CD14-positive monocyte (primary cell): ENCODE results near the gene RNF128. TPM values are rescaled to one million over a fixed set of nuclear protein-coding genes. Genes with fewer than 3 reads are reported as not detected.

Experiments used
- DNase-seq, 3 donors: peaks; one replicate each; pipeline ENCODE4 v3.0.0-alpha.2; 2011 to 2022
- H2AFZ ChIP-seq: 2 replicates; pipeline ENCODE4 v1.6.0; 2012; ENCODE audit warnings: mild to moderate bottlenecking, low read depth, low read length, inconsistent platforms; ENCODE audit not compliant: insufficient read depth, poor library complexity, severe bottlenecking
- H3K27ac ChIP-seq, 2 donors: 1 replicate in 1 of 2; 2 replicates in 1 of 2; pipeline ENCODE4 v1.5.1; 2012 to 2013; ENCODE audit warnings: low read length in 2 of 2, control low read depth in 1 of 2, inconsistent platforms in 1 of 2, low read depth in 1 of 2, mild to moderate bottlenecking in 1 of 2
- H3K27me3 ChIP-seq, 2 donors: one replicate each; pipeline versions ENCODE4 v1.6.0 to v1.6.1; 2011 to 2013; ENCODE audit warnings: low read length in 2 of 2; ENCODE audit not compliant: control insufficient read depth in 2 of 2, insufficient read depth in 2 of 2
- H3K36me3 ChIP-seq, 2 donors: replicated peaks in 1 of 2; 1 replicate in 1 of 2; 2 replicates in 1 of 2; pipeline versions ENCODE4 v1.5.1 to v1.6.1; 2012 to 2013; ENCODE audit warnings: low read length in 2 of 2, control low read depth in 1 of 2, inconsistent platforms in 1 of 2, mild to moderate bottlenecking in 1 of 2; ENCODE audit not compliant: insufficient read depth in 2 of 2, control insufficient read depth in 1 of 2
- H3K4me1 ChIP-seq, 2 donors: 1 replicate in 1 of 2; 2 replicates in 1 of 2; pipeline versions ENCODE4 v1.5.1 to v1.6.1; 2012 to 2013; ENCODE audit warnings: low read length in 2 of 2, control low read depth in 1 of 2, inconsistent platforms in 1 of 2, mild to moderate bottlenecking in 1 of 2, moderate library complexity in 1 of 2; ENCODE audit not compliant: insufficient read depth in 2 of 2, control insufficient read depth in 1 of 2
- H3K4me2 ChIP-seq: replicated peaks from 2 replicates; pipeline ENCODE3; 2012; ENCODE audit warnings: low read length, moderate library complexity, mild to moderate bottlenecking; ENCODE audit not compliant: poor library complexity, severe bottlenecking; ENCODE audit errors: extremely low read depth
- H3K4me3 ChIP-seq, 3 experiments: fragments of 200-600 bp in 1 of 3; sonication (generic) in 1 of 3; replicated peaks in 1 of 3; 1 replicate in 2 of 3; 2 replicates in 1 of 3; pipeline ENCODE4 v1.5.1; 2011 to 2013; ENCODE audit warnings: low read length in 3 of 3, mild to moderate bottlenecking in 3 of 3, control low read depth in 2 of 3, low read depth in 2 of 3, inconsistent platforms in 1 of 3, moderate library complexity in 1 of 3
- H3K79me2 ChIP-seq: 2 replicates; pipeline ENCODE4 v1.6.0; 2012; ENCODE audit warnings: mild to moderate bottlenecking, control low read depth, inconsistent platforms, low read length, moderate library complexity; ENCODE audit not compliant: insufficient read depth
- H3K9ac ChIP-seq: 2 replicates; pipeline ENCODE4 v1.6.0; 2017; ENCODE audit warnings: low read length, mild to moderate bottlenecking; ENCODE audit not compliant: insufficient read depth, poor library complexity, severe bottlenecking
- H3K9me3 ChIP-seq, 2 donors: replicated peaks in 1 of 2; 1 replicate in 1 of 2; 2 replicates in 1 of 2; pipeline versions ENCODE4 v1.5.1 to v1.6.1; 2012 to 2013; ENCODE audit warnings: low read length in 2 of 2, control low read depth in 1 of 2; ENCODE audit not compliant: control insufficient read depth in 1 of 2, insufficient read depth in 1 of 2
- H4K20me1 ChIP-seq: 2 replicates; pipeline ENCODE4 v1.6.0; 2012; ENCODE audit warnings: mild to moderate bottlenecking, low read length, control low read depth, moderate library complexity; ENCODE audit not compliant: insufficient read depth
- H3K27ac Mint-ChIP-seq, 7 donors: one replicate each; pipeline ENCODE4 v1.8.0; 2020; ENCODE audit warnings: mild to moderate bottlenecking in 7 of 7, mixed read lengths in 7 of 7, moderate library complexity in 6 of 7, inconsistent platforms in 2 of 7
- H3K27me3 Mint-ChIP-seq, 3 donors: one replicate each; pipeline ENCODE4 v1.8.0; 2021 to 2022; ENCODE audit warnings: low read depth in 3 of 3, mild to moderate bottlenecking in 3 of 3, mixed read lengths in 3 of 3, moderate library complexity in 3 of 3, inconsistent platforms in 1 of 3
- H3K36me3 Mint-ChIP-seq, 2 donors: one replicate each; pipeline ENCODE4 v1.8.0; 2020; ENCODE audit warnings: mixed read lengths in 2 of 2, inconsistent platforms in 1 of 2, mild to moderate bottlenecking in 1 of 2
- H3K4me1 Mint-ChIP-seq: one replicate; pipeline ENCODE4 v1.8.0; 2020; ENCODE audit warnings: mild to moderate bottlenecking, mixed read lengths
- H3K4me3 Mint-ChIP-seq, 2 donors: one replicate each; pipeline ENCODE4 v1.8.0; 2020; ENCODE audit warnings: mild to moderate bottlenecking in 2 of 2, mixed read lengths in 2 of 2, moderate library complexity in 1 of 2
- H3K9me3 Mint-ChIP-seq, 7 donors: one replicate each; pipeline ENCODE4 v1.8.0; 2020 to 2022; ENCODE audit warnings: mixed read lengths in 7 of 7, mild to moderate bottlenecking in 6 of 7, moderate library complexity in 6 of 7, inconsistent platforms in 2 of 7
- WGBS: methylation state at CpG from one replicate; pipeline ENCODE4 v1.1.5; 2013; ENCODE audit warnings: missing lambda C conversion rate; ENCODE audit not compliant: insufficient coverage; 5-methylcytosine and 5-hydroxymethylcytosine counted together
- intact Hi-C, 2 donors: fragments of 100-400 bp; cut with micrococcal nuclease; formaldehyde crosslinking; loops; one replicate each; pipeline versions ENCODE4 v1.15.0 to v1.15.1; 2023
- polyA plus RNA-seq, 3 donors: library from polyadenylated mRNA; depleted of rRNA in 1 of 3; unstranded in 2 of 3; stranded (reverse) in 1 of 3; fragments of 300-500 nt in 2 of 3; fragments of >200 nt in 1 of 3; fragmentation: Illumina TruSeq in 2 of 3; gene quantifications; 1 replicate in 2 of 3; 2 replicates in 1 of 3; pipeline ENCODE4 v1.2.3, GENCODE V29; 2012 to 2021
- TF ChIP-seq, protein P1 (sequence below): fragments of 200-600 bp; IDR thresholded peaks from one replicate; pipeline ENCODE4 v1.8.0; 2022; ENCODE audit warnings: antibody characterized with exemption, mild to moderate bottlenecking

Gene RNF128
- polyA plus RNA-seq, 3 donors = not detected

DNA sequence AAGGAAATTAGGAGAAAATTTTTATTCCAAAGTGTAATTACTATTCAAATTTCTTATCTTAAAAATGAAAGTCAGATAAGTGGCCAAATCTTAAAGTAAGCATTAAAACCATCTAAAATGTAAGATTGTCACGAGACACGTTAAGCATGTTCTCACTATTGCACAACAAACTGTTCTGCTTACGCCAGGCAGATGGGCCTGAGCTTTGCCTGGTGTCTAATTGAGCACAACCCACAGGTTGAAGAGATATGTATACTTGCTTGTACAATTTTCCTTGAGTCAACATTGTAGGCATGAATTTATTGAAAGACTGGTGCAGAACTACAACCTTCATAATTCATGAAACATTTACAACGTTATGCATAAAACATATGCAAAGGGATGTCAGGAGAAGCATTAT is 3.9 kb downstream of the RNF128 start:
- no peak for DNase-seq

DNA sequence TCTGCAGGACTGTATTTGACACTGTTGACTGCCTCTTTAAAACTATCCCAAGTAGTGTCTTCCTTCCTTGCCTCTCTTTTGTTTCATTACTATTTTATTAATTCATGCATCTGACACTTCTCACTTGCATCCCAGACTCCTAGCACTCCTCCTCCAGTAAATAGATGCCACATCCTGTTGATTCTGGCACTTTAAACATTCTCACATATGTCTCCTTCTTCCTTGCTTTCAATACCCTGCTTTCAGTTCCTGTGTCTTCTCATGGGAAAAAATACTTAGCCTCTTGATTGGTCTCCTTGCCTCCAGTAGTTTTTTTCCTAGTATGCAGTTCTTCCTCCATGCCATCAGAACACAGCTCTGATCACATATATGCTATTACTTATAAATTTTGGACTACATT is 5.1 kb downstream of the RNF128 start:
- Mint-ChIP-seq H3K27ac (no peak overlapping the region), H3K36me3 (no peaks in the 10 kb centered on the region), H3K4me3 (no peak overlapping the region), H3K9me3 (peaks cover 0 to 5% (median 3%) of the 10 kb centered on the region in 7 donors), H3K27me3 (peaks cover 14 to 21% (median 18%) of the 10 kb centered on the region in 3 donors), H3K4me1 (no peaks in the 10 kb centered on the region)
- Histone ChIP-seq H3K79me2 (no peaks in the 10 kb centered on the region), H3K4me2 (no peak overlapping the region), H3K9ac (no peak overlapping the region), H3K4me1 (no peaks in the 10 kb centered on the region), H3K4me3 (no peak overlapping the region), H4K20me1 (no peaks in the 10 kb centered on the region), H3K27ac (no peak overlapping the region), H3K36me3 (no peaks in the 10 kb centered on the region), H3K9me3 (no peaks in the 10 kb centered on the region), H2AFZ (no peak overlapping the region), H3K27me3 (peaks cover 11 to 25% of the 10 kb centered on the region in 2 donors)
- TF ChIP-seq, protein P1, sequence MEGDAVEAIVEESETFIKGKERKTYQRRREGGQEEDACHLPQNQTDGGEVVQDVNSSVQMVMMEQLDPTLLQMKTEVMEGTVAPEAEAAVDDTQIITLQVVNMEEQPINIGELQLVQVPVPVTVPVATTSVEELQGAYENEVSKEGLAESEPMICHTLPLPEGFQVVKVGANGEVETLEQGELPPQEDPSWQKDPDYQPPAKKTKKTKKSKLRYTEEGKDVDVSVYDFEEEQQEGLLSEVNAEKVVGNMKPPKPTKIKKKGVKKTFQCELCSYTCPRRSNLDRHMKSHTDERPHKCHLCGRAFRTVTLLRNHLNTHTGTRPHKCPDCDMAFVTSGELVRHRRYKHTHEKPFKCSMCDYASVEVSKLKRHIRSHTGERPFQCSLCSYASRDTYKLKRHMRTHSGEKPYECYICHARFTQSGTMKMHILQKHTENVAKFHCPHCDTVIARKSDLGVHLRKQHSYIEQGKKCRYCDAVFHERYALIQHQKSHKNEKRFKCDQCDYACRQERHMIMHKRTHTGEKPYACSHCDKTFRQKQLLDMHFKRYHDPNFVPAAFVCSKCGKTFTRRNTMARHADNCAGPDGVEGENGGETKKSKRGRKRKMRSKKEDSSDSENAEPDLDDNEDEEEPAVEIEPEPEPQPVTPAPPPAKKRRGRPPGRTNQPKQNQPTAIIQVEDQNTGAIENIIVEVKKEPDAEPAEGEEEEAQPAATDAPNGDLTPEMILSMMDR = no peak
- intact Hi-C loops = no loop called here
- no peak for DNase-seq

More for the DNA sequence above, 3.9 kb downstream of the RNF128 start:
- Histone ChIP-seq H2AFZ (no peak overlapping the region), H3K36me3 (no peaks in the 10 kb centered on the region), H3K4me3 (no peak overlapping the region), H3K9me3 (peaks cover 0 to 7% of the 10 kb centered on the region in 2 donors), H3K27ac (no peak overlapping the region), H3K79me2 (no peaks in the 10 kb centered on the region), H3K4me1 (no peaks in the 10 kb centered on the region), H4K20me1 (no peaks in the 10 kb centered on the region), H3K9ac (no peak overlapping the region), H3K27me3 (peaks cover 19 to 37% of the 10 kb centered on the region in 2 donors), H3K4me2 (no peak overlapping the region)
- Mint-ChIP-seq H3K36me3 (no peaks in the 10 kb centered on the region), H3K4me3 (no peak overlapping the region), H3K27me3 (peaks cover 25 to 32% (median 29%) of the 10 kb centered on the region in 3 donors), H3K9me3 (peaks cover 0 to 7% (median 3%) of the 10 kb centered on the region in 7 donors), H3K4me1 (no peaks in the 10 kb centered on the region), H3K27ac (no peak overlapping the region)
- WGBS = no CpG with 5 or more reads among the region's 4 CpGs
- intact Hi-C loops = no loop called here
- TF ChIP-seq, protein P1 = no peak
